ENCODE data around the gene STK32C.

DNA sequence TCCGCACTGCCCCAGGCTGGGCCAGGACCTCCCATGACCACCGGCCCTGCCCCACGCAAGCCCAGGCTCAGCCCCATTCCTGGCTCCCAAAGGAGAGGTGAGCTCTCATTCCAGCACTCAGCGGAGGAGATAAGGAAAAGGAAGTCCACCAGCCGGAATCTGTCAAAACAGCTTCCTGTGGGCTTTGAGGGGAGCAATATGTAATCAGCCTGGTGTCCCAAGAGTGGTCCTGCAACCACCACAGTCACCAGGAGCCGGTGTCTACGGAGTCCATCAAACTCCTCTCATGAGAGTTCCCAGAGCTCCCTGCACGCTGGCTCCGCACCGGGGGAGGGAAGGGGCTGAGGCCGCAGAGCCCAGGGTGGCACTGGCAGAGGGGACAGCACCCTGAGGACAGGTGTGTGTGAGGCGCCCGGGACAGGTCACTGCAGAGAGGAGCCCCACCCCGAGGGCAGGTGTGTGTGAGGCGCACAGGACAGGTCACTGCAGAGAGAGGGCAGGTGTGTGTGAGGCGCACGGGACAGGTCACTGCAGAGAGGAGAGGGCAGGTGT lies 57.9 kb downstream of the STK32C start:
- no peak for TF ChIP-seq RCOR1 (IDR thresholded peaks at IDR 0.05; ENCODE audit: low read depth, low read length)
- TF ChIP-seq, protein P1, sequence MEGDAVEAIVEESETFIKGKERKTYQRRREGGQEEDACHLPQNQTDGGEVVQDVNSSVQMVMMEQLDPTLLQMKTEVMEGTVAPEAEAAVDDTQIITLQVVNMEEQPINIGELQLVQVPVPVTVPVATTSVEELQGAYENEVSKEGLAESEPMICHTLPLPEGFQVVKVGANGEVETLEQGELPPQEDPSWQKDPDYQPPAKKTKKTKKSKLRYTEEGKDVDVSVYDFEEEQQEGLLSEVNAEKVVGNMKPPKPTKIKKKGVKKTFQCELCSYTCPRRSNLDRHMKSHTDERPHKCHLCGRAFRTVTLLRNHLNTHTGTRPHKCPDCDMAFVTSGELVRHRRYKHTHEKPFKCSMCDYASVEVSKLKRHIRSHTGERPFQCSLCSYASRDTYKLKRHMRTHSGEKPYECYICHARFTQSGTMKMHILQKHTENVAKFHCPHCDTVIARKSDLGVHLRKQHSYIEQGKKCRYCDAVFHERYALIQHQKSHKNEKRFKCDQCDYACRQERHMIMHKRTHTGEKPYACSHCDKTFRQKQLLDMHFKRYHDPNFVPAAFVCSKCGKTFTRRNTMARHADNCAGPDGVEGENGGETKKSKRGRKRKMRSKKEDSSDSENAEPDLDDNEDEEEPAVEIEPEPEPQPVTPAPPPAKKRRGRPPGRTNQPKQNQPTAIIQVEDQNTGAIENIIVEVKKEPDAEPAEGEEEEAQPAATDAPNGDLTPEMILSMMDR (IDR thresholded peaks at IDR 0.05) = no peak
- no peak for TF ChIP-seq CHD2 (IDR thresholded peaks at IDR 0.05; ENCODE audit: low read length, partially characterized antibody)
- TF ChIP-seq EHMT2 (IDR thresholded peaks at IDR 0.05; ENCODE audit: low read depth) = no peak
- TF ChIP-seq, protein P2, sequence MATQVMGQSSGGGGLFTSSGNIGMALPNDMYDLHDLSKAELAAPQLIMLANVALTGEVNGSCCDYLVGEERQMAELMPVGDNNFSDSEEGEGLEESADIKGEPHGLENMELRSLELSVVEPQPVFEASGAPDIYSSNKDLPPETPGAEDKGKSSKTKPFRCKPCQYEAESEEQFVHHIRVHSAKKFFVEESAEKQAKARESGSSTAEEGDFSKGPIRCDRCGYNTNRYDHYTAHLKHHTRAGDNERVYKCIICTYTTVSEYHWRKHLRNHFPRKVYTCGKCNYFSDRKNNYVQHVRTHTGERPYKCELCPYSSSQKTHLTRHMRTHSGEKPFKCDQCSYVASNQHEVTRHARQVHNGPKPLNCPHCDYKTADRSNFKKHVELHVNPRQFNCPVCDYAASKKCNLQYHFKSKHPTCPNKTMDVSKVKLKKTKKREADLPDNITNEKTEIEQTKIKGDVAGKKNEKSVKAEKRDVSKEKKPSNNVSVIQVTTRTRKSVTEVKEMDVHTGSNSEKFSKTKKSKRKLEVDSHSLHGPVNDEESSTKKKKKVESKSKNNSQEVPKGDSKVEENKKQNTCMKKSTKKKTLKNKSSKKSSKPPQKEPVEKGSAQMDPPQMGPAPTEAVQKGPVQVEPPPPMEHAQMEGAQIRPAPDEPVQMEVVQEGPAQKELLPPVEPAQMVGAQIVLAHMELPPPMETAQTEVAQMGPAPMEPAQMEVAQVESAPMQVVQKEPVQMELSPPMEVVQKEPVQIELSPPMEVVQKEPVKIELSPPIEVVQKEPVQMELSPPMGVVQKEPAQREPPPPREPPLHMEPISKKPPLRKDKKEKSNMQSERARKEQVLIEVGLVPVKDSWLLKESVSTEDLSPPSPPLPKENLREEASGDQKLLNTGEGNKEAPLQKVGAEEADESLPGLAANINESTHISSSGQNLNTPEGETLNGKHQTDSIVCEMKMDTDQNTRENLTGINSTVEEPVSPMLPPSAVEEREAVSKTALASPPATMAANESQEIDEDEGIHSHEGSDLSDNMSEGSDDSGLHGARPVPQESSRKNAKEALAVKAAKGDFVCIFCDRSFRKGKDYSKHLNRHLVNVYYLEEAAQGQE (IDR thresholded peaks at IDR 0.05) = no peak

Measured in A549 (cell line).